CD4-positive, alpha-beta T cell treated with Interleukin-10 for 1 hour (primary cell): ENCODE measurements around the gene EME2.

Experiments
- DNase-seq: peaks from one replicate; pipeline ENCODE4 v3.0.0-alpha.2; 2020

EME2 gene

GRCh38 chr16:1779741-1780676 lies 7.4 kb downstream of the EME2 start:
- DNase-seq = no peak

- DNase-seq = no peak
Observed at GRCh38 chr16:1780677-1781072, 8.1 kb downstream of the EME2 start.

GRCh38 chr16:1781254-1781653 lies 8.6 kb downstream of the EME2 start:
- DNase-seq = no peak

- peak; percentile 32 for DNase-seq
Observed at GRCh38 chr16:1781758-1782407, 9.3 kb downstream of the EME2 start.

GRCh38 chr16:1782408-1783264 lies 10.0 kb downstream of the EME2 start, which contains the start of the genes NUBP2 and SPSB3:
Gene NUBP2, plus strand, starts transcription at chr16:1782960. Its CDS starts 61 bp downstream, at chr16:1783021.
Gene SPSB3, minus strand, starts transcription at chr16:1782571. Its CDS starts 1,088 bp downstream, at chr16:1781483.
- peak; percentile 99 for DNase-seq

- no peak for DNase-seq
Observed at GRCh38 chr16:1784977-1785845, 12.6 kb downstream of the EME2 start.

GRCh38 chr16:1785846-1786170 lies 13.2 kb downstream of the EME2 start:
- no peak for DNase-seq

GRCh38 chr16:1786242-1787055 lies 13.8 kb downstream of the EME2 start:
- no peak for DNase-seq

- no peak for DNase-seq
Observed at GRCh38 chr16:1787056-1787321, 14.4 kb downstream of the EME2 start.

GRCh38 chr16:1787322-1788094 lies 14.9 kb downstream of the EME2 start:
- DNase-seq = no peak

GRCh38 chr16:1788095-1788707 lies 15.6 kb downstream of the EME2 start:
- no peak for DNase-seq

GRCh38 chr16:1788708-1789100 lies 16.1 kb downstream of the EME2 start:
- no peak for DNase-seq

- DNase-seq = no peak
Observed at GRCh38 chr16:1789643-1790045, 17.0 kb downstream of the EME2 start.

- no peak for DNase-seq
Observed at GRCh38 chr16:1790261-1790610, 17.6 kb downstream of the EME2 start.

GRCh38 chr16:1790611-1791255 lies 18.1 kb downstream of the EME2 start:
- DNase-seq = no peak

- no peak for DNase-seq
Observed at GRCh38 chr16:1791256-1791942, 18.8 kb downstream of the EME2 start.

- no peak for DNase-seq
Observed at GRCh38 chr16:1791943-1792812, 19.6 kb downstream of the EME2 start.
